NCI-H226 (cell line): Measurements from ENCODE around the gene INTS11.

ENCODE experiments used
- DNase-seq: peaks from one replicate; pipeline ENCODE4 v3.0.0-alpha.2; 2015

INTS11 gene

GRCh38 chr1:1343811-1344421 is 19.5 kb upstream of the INTS11 start:
- DNase-seq = no peak

- DNase-seq = no peak
Measured at GRCh38 chr1:1342584-1343115, 18.2 kb upstream of the INTS11 start.

- DNase-seq = no peak
Measured at GRCh38 chr1:1342061-1342562, 17.7 kb upstream of the INTS11 start.

- DNase-seq = no peak
Measured at GRCh38 chr1:1341549-1342021, 17.1 kb upstream of the INTS11 start.

- no peak for DNase-seq
Measured at GRCh38 chr1:1340791-1341548, 16.5 kb upstream of the INTS11 start.

- DNase-seq = no peak
Measured at GRCh38 chr1:1340185-1340584, 15.7 kb upstream of the INTS11 start.

GRCh38 chr1:1338278-1338677 is 13.8 kb upstream of the INTS11 start:
- DNase-seq = no peak

- no peak for DNase-seq
Measured at GRCh38 chr1:1337793-1338147, 13.3 kb upstream of the INTS11 start.

GRCh38 chr1:1336931-1337792 is 12.7 kb upstream of the INTS11 start:
- no peak for DNase-seq

GRCh38 chr1:1336446-1336845 is 12.0 kb upstream of the INTS11 start:
- no peak for DNase-seq

GRCh38 chr1:1335792-1336248 is 11.4 kb upstream of the INTS11 start:
- DNase-seq = no peak

GRCh38 chr1:1335283-1335682 is 10.8 kb upstream of the INTS11 start:
- DNase-seq = no peak

GRCh38 chr1:1334835-1335234 is 10.4 kb upstream of the INTS11 start:
- DNase-seq = no peak

- no peak for DNase-seq
Measured at GRCh38 chr1:1333551-1334241, 9.2 kb upstream of the INTS11 start.

GRCh38 chr1:1332774-1333480 is 8.5 kb upstream of the INTS11 start:
- DNase-seq = no peak

GRCh38 chr1:1332031-1332755 is 7.7 kb upstream of the INTS11 start:
- DNase-seq = no peak

GRCh38 chr1:1331068-1331965 is 6.9 kb upstream of the INTS11 start, which contains the start of gene TAS1R3:
Gene TAS1R3 (plus strand): TSS chr1:1331280. CDS start chr1:1331346, 66 bp downstream.
- no peak for DNase-seq

- peak; percentile 8 for DNase-seq
Measured at GRCh38 chr1:1330366-1331067, 6.1 kb upstream of the INTS11 start.
